Nephron (organoid): Measurements from ENCODE around the gene GAMT.

ENCODE experiments used
- H3K27ac Mint-ChIP-seq, 3 experiments: 2 replicates each; pipeline ENCODE4 v1.8.0; 2020; ENCODE audit warnings: mixed read lengths in 3 of 3, mild to moderate bottlenecking in 2 of 3, moderate library complexity in 1 of 3
- H3K27me3 Mint-ChIP-seq: 2 replicates; pipeline ENCODE4 v1.8.0; 2021; ENCODE audit warnings: low read depth, mild to moderate bottlenecking, moderate library complexity, mixed read lengths
- H3K36me3 Mint-ChIP-seq: 2 replicates; pipeline ENCODE4 v1.8.0; 2020; ENCODE audit warnings: low read depth, mixed read lengths
- H3K4me1 Mint-ChIP-seq: 2 replicates; pipeline ENCODE4 v1.8.0; 2020; ENCODE audit warnings: mixed read lengths
- H3K4me3 Mint-ChIP-seq, 3 experiments: 2 replicates each; pipeline ENCODE4 v1.8.0; 2020; ENCODE audit warnings: mild to moderate bottlenecking in 3 of 3, mixed read lengths in 3 of 3, moderate library complexity in 2 of 3
- H3K9me3 Mint-ChIP-seq: 2 replicates; pipeline ENCODE4 v1.8.0; 2020; ENCODE audit warnings: mixed read lengths
- CTCF ChIP-seq, 3 experiments: fragments of 200-600 bp; sonication (generic); IDR thresholded peaks; one replicate each; pipeline ENCODE4 v1.5.0; 2021; ENCODE audit warnings: antibody characterized with exemption in 3 of 3; ENCODE audit not compliant: unreplicated experiment in 3 of 3

Gene GAMT

GRCh38 chr19:1417681-1418495 is 16.5 kb upstream of the GAMT start:
- no peaks in the 10 kb centered on the region for H3K27me3 Mint-ChIP-seq
- peak overlapping the region; percentile 89 to 95 (median 92) for H3K27ac Mint-ChIP-seq
- peak overlapping the region; percentile 61 to 70 (median 70) for H3K4me3 Mint-ChIP-seq
- H3K4me1 Mint-ChIP-seq, result peaks cover 68% of the 10 kb centered on the region
- TF ChIP-seq CTCF (IDR thresholded peaks at IDR 0.05; ENCODE audit: unreplicated experiment in 3 of 3), result no peak
- no peaks in the 10 kb centered on the region for H3K9me3 Mint-ChIP-seq
- H3K36me3 Mint-ChIP-seq, result peaks cover 35% of the 10 kb centered on the region

- H3K36me3 Mint-ChIP-seq, result peaks cover 27% of the 10 kb centered on the region
- H3K27me3 Mint-ChIP-seq, result no peaks in the 10 kb centered on the region
- peak overlapping the region; percentile 61 to 70 (median 70) for H3K4me3 Mint-ChIP-seq
- H3K9me3 Mint-ChIP-seq, result no peaks in the 10 kb centered on the region
- TF ChIP-seq CTCF (IDR thresholded peaks at IDR 0.05; ENCODE audit: unreplicated experiment in 3 of 3), result no peak
- peaks cover 61% of the 10 kb centered on the region for H3K4me1 Mint-ChIP-seq
- peak overlapping the region; percentile 89 to 95 (median 92) for H3K27ac Mint-ChIP-seq
Measured at GRCh38 chr19:1417145-1417544, 15.8 kb upstream of the GAMT start.

DNA sequence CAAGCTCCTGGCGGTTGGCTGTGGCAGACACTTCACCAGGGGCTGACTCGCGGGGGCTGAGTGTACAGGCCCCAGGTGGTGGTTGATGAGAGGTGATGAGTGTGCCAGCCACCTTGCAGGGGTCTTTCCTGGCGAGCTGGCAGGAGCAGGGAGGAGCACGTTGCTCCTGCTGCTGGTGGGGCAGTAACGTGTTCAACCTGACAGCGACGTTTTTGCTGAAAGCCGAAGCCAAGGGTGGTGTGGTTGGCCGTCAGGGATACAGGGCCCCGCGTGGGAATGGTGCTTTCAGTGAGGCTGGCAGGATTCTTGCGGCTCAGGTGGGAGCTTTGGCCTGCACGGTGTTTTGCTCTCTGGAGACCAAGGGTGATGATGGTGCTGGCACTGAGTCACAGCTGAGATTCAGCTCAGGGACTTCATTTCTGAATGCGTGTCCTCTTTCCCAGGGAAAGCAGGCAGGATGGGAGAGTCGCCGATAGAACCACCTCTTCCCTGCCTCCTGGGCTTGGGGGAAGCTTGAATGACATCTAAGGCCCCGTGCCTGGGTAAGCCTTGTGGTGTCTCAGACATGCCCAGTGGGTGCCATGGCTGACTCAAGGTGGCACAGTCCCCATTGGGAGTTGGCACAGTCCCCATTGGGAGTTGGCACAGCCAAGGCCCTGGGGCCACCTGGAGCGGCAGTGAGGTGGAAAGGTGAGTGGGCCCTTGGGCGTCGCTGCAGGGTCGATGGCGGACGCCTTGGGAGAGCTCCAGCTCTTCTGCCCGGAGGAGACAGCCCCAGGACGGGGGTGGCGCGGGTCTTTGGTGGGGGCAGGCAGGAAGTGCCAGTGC is 14.9 kb upstream of the GAMT start:
- no peak for TF ChIP-seq CTCF (IDR thresholded peaks at IDR 0.05; ENCODE audit: unreplicated experiment in 3 of 3)
- Mint-ChIP-seq H3K27me3 (no peaks in the 10 kb centered on the region), H3K4me3 (peak overlapping the region; percentile 48 to 65 (median 59)), H3K4me1 (peaks cover 67% of the 10 kb centered on the region), H3K9me3 (no peaks in the 10 kb centered on the region), H3K27ac (peak overlapping the region; percentile 87 to 95 (median 92)), H3K36me3 (peaks cover 27% of the 10 kb centered on the region)

DNA sequence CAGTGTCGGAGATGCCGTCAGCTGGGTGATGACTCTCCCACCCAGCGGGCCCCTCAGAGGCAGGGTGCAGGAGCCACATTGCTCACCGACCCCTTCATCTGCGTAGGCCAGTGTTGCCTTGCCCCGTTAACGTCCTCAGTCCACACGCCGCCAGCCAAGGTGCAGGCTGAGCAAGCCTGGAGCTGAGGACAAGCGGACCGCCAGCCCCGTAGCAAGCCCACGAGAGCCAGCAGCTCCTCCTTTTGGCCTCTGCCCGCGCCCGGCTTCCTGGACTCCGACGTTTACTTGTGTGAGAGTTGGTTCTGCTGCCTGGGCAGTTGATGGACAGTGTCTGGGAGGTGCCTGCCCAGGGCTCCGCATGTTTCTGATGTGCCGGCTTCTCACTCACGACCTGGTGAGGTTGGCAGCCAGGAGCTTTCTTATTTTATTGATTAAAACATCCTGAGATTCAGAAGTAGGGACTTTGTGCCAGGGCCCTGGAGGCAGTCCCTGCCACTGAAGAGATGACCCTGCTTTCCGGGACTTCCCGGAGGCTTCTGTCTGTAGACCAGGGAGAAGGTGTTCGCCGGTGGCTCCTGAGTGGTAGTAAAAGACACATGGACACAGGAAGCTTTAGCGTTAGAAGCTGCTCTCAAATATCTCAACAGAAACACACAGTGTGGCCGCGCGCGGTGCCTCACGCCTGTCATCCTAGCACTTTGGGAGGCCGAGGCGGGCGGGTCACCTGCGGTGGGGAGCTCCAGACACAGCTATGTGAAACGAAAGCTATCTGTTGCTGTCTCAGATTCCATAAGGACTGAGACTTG is 11.9 kb upstream of the GAMT start:
- Mint-ChIP-seq H3K27ac (peak overlapping the region in 2 of 3 experiments; percentile 22 to 72), H3K36me3 (peaks cover 10% of the 10 kb centered on the region), H3K27me3 (no peaks in the 10 kb centered on the region), H3K9me3 (no peaks in the 10 kb centered on the region), H3K4me1 (peaks cover 76% of the 10 kb centered on the region), H3K4me3 (no peak overlapping the region)
- TF ChIP-seq CTCF (IDR thresholded peaks at IDR 0.05; ENCODE audit: unreplicated experiment in 3 of 3), result no peak

GRCh38 chr19:1412323-1412923 is 11.1 kb upstream of the GAMT start:
- Mint-ChIP-seq H3K4me3 (no peak overlapping the region), H3K9me3 (no peaks in the 10 kb centered on the region), H3K27ac (peak overlapping the region in 1 of 3 experiments; percentile 72), H3K4me1 (peaks cover 68% of the 10 kb centered on the region), H3K27me3 (no peaks in the 10 kb centered on the region), H3K36me3 (peaks cover 3% of the 10 kb centered on the region)
- TF ChIP-seq CTCF (IDR thresholded peaks at IDR 0.05; ENCODE audit: unreplicated experiment in 3 of 3), result no peak
